Kidney (tissue), 14 donors: Measurements from ENCODE around the gene KCNQ5. TPM values are rescaled to one million over a fixed set of nuclear protein-coding genes. Genes with fewer than 3 reads are reported as not detected.

Source experiments
- DNase-seq, 5 donors: peaks; one replicate each; pipeline ENCODE4 v3.0.0-alpha.2; 2013 to 2020
- FAIRE-seq: peaks from 2 replicates; lab custom pipeline; 2012; peaks lifted over from hg19 to GRCh38; lab: Jason Lieb, UNC
- H3K27ac ChIP-seq, 2 donors: one replicate each; pipeline ENCODE4 v1.7.0; 2013; ENCODE audit warnings: low read depth in 2 of 2, low read length in 2 of 2, inconsistent platforms in 1 of 2
- H3K27me3 ChIP-seq: one replicate; pipeline ENCODE4 v1.7.1; 2013; ENCODE audit warnings: low read length, inconsistent platforms; ENCODE audit not compliant: control insufficient read depth, insufficient read depth
- H3K36me3 ChIP-seq, 3 donors: one replicate each; pipeline versions ENCODE4 v1.7.0 to v1.7.1; 2013; ENCODE audit warnings: low read length in 3 of 3, control low read depth in 1 of 3, inconsistent platforms in 1 of 3; ENCODE audit not compliant: insufficient read depth in 3 of 3, control insufficient read depth in 2 of 3
- H3K4me1 ChIP-seq, 3 donors: one replicate each; pipeline versions ENCODE4 v1.7.0 to v1.7.1; 2013; ENCODE audit warnings: low read length in 3 of 3, inconsistent platforms in 1 of 3, low read depth in 1 of 3; ENCODE audit not compliant: control insufficient read depth in 2 of 3, insufficient read depth in 2 of 3
- H3K4me3 ChIP-seq, 3 donors: one replicate each; pipeline versions ENCODE4 v1.7.0 to v1.8.1; 2013; ENCODE audit warnings: low read length in 3 of 3, control low read depth in 1 of 3, inconsistent platforms in 1 of 3
- H3K9ac ChIP-seq, 3 donors: one replicate each; pipeline versions ENCODE4 v1.7.0 to v1.7.1; 2013; ENCODE audit warnings: low read length in 3 of 3, control low read depth in 1 of 3, inconsistent platforms in 1 of 3
- H3K9me3 ChIP-seq, 3 donors: one replicate each; pipeline versions ENCODE4 v1.7.0 to v1.7.1; 2013; ENCODE audit warnings: low read length in 3 of 3, control low read depth in 1 of 3, inconsistent platforms in 1 of 3; ENCODE audit not compliant: control insufficient read depth in 2 of 3, insufficient read depth in 1 of 3
- intact Hi-C: fragments of 100-400 bp; cut with DNase I; formaldehyde crosslinking; loops from one replicate; pipeline ENCODE4 v1.11.1; 2022
- polyA plus RNA-seq: library from polyadenylated mRNA; stranded (reverse); fragments of 350-450 nt; fragmentation: Illumina TruSeq; extraction: RNeasy Lipid Tissue Mini Kit (QIAGEN cat#74804); gene quantifications from one replicate; pipeline ENCODE4 v1.2.3, GENCODE V29; 2014; ENCODE audit warnings: low read depth, low replicate concordance; ENCODE audit not compliant: insufficient read depth
- total RNA-seq: library from RNA; stranded (reverse); fragmentation: NEBNext Ultra II Directional; extraction: Animal tissue kit (Norgen Biotek cat#: 25700); gene quantifications from one replicate; pipeline ENCODE4 v1.2.1, GENCODE V29; 2021
- TF ChIP-seq, protein P1 (sequence below): IDR thresholded peaks from 3 replicates; pipeline ENCODE4 v1.5.1; 2012; ENCODE audit warnings: mild to moderate bottlenecking, moderate library complexity, borderline replicate concordance; ENCODE audit not compliant: insufficient read depth; ENCODE audit errors: extremely low read depth
- donor health status: control.
- donor health status: control.
- donor health status: control.
- donor health status: control.
- donor health status: control.
- donor health status: DM: yes; HTN: yes; CAD: no.
- donor health status: Normal renal cell carcinoma (clear cell type).

KCNQ5 gene
- total and polyA plus RNA-seq, 2 donors from 2014 or later: 0.50 TPM; not detected in 1

GRCh38 chr6:72820906-72821305 lies 199.0 kb downstream of the KCNQ5 start:
- FAIRE-seq: no peak
- TF ChIP-seq, protein P1, sequence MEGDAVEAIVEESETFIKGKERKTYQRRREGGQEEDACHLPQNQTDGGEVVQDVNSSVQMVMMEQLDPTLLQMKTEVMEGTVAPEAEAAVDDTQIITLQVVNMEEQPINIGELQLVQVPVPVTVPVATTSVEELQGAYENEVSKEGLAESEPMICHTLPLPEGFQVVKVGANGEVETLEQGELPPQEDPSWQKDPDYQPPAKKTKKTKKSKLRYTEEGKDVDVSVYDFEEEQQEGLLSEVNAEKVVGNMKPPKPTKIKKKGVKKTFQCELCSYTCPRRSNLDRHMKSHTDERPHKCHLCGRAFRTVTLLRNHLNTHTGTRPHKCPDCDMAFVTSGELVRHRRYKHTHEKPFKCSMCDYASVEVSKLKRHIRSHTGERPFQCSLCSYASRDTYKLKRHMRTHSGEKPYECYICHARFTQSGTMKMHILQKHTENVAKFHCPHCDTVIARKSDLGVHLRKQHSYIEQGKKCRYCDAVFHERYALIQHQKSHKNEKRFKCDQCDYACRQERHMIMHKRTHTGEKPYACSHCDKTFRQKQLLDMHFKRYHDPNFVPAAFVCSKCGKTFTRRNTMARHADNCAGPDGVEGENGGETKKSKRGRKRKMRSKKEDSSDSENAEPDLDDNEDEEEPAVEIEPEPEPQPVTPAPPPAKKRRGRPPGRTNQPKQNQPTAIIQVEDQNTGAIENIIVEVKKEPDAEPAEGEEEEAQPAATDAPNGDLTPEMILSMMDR: no peak
- Histone ChIP-seq H3K9ac (no peak overlapping the region), H3K27ac (no peak overlapping the region), H3K27me3 (no peaks in the 10 kb centered on the region), H3K4me1 (no peaks in the 10 kb centered on the region), H3K4me3 (no peak overlapping the region), H3K36me3 (no peaks in the 10 kb centered on the region), H3K9me3 (no peaks in the 10 kb centered on the region)
- intact Hi-C loops: no loop called here
- no peak for DNase-seq

- FAIRE-seq (no peak), DNase-seq (no peak)
- Histone ChIP-seq H3K4me3 (no peak overlapping the region), H3K27ac (no peak overlapping the region), H3K4me1 (no peaks in the 10 kb centered on the region), H3K36me3 (no peaks in the 10 kb centered on the region), H3K9me3 (no peaks in the 10 kb centered on the region), H3K9ac (no peak overlapping the region), H3K27me3 (no peaks in the 10 kb centered on the region)
- intact Hi-C loops: no loop called here
- TF ChIP-seq, protein P1: no peak
Observed at GRCh38 chr6:72822023-72822422, 200.2 kb downstream of the KCNQ5 start.

- Histone ChIP-seq H3K9me3 (no peaks in the 10 kb centered on the region), H3K9ac (no peak overlapping the region), H3K4me1 (no peaks in the 10 kb centered on the region), H3K36me3 (no peaks in the 10 kb centered on the region), H3K27me3 (no peaks in the 10 kb centered on the region), H3K4me3 (no peak overlapping the region), H3K27ac (no peak overlapping the region)
- TF ChIP-seq, protein P1: no peak
- intact Hi-C loops: no loop called here
- no peak for DNase-seq
- no peak for FAIRE-seq
Observed at GRCh38 chr6:72822691-72823090, 200.8 kb downstream of the KCNQ5 start.

DNA sequence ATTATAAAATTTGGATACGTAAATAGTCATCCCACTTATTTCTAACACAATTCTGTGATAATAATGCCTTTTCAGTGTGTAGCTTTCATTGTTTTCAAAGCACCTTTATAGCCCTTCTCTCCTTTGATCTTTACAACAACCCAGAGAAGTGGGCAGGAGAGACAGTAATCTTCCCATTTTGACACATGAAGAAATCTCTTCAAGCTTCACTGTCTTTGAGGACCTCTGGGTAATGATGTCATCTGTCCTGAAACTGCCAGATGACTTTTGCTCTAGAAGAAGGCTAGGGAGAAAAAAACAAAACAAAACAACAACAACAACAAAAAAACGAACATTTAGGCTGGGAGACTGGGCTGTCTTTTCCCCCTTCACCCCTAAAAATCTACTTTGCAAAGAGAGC lies 203.0 kb downstream of the KCNQ5 start:
- no peaks in the 10 kb centered on the region for H3K27me3 ChIP-seq
- no peak for FAIRE-seq
- H3K9me3 ChIP-seq: no peaks in the 10 kb centered on the region
- H3K36me3 ChIP-seq: no peaks in the 10 kb centered on the region
- no peak overlapping the region for H3K9ac ChIP-seq
- TF ChIP-seq, protein P1: no peak
- intact Hi-C loops: no loop called here
- no peak overlapping the region for H3K27ac ChIP-seq
- DNase-seq: no peak
- H3K4me1 ChIP-seq: no peaks in the 10 kb centered on the region
- no peak overlapping the region for H3K4me3 ChIP-seq
